GM23338 (cell line): ENCODE data around the gene SPSB4. TPM values are rescaled to one million over a fixed set of nuclear protein-coding genes. Genes with fewer than 3 reads are reported as not detected.

Experiments
- ATAC-seq: fragments of 200-7000 bp; cut with Tn5 transposase; 3 replicates; pipeline ENCODE4 v1.9.1; 2020
- DNase-seq: peaks from one replicate; pipeline ENCODE4 v3.0.0-alpha.2; 2015; ENCODE audit warnings: low spot score
- H2AFZ ChIP-seq: fragments of 200-600 bp; sonication (generic); 2 replicates; pipeline ENCODE4 v1.8.0; 2016; ENCODE audit warnings: antibody characterized with exemption, mild to moderate bottlenecking, moderate library complexity
- H3F3A ChIP-seq: fragments of 200-600 bp; sonication (generic); replicated peaks from 2 replicates; pipeline ENCODE4 v1.8.0; 2017; ENCODE audit warnings: antibody characterized with exemption, mixed run types, low read depth
- H3K27ac ChIP-seq: fragments of 200-600 bp; sonication (generic); 2 replicates; pipeline ENCODE4 v1.6.1; 2016; ENCODE audit warnings: low read depth
- H3K27me3 ChIP-seq: fragments of 200-600 bp; sonication (generic); 2 replicates; pipeline ENCODE4 v1.8.0; 2016; ENCODE audit warnings: mild to moderate bottlenecking, mixed run types, moderate library complexity; ENCODE audit not compliant: insufficient read depth
- H3K36me3 ChIP-seq: fragments of 200-600 bp; sonication (generic); 2 replicates; pipeline ENCODE4 v1.8.0; 2016; ENCODE audit warnings: mild to moderate bottlenecking; ENCODE audit not compliant: insufficient read depth
- H3K4me1 ChIP-seq: fragments of 200-600 bp; sonication (generic); 2 replicates; pipeline ENCODE4 v1.8.0; 2016; ENCODE audit warnings: mild to moderate bottlenecking, moderate library complexity; ENCODE audit not compliant: insufficient read depth
- H3K4me2 ChIP-seq: fragments of 200-600 bp; sonication (generic); 2 replicates; pipeline ENCODE4 v1.7.1; 2017; ENCODE audit warnings: mixed run types
- H3K4me3 ChIP-seq: fragments of 200-600 bp; sonication (generic); 2 replicates; pipeline ENCODE4 v1.6.1; 2016; ENCODE audit warnings: mixed run types
- H3K79me2 ChIP-seq: fragments of 200-600 bp; sonication (generic); replicated peaks from 2 replicates; pipeline ENCODE4 v1.8.0; 2017; ENCODE audit warnings: mild to moderate bottlenecking; ENCODE audit not compliant: insufficient read depth
- H3K9me2 ChIP-seq: fragments of 200-600 bp; sonication (generic); 2 replicates; pipeline ENCODE4 v1.8.0; 2017; ENCODE audit not compliant: insufficient read depth
- H4K20me1 ChIP-seq: fragments of 200-600 bp; sonication (generic); replicated peaks from 2 replicates; pipeline ENCODE4 v1.8.0; 2017; ENCODE audit warnings: mild to moderate bottlenecking; ENCODE audit not compliant: insufficient read depth
- H3K27ac Mint-ChIP-seq: 2 replicates; pipeline ENCODE4 v1.8.0; 2020; ENCODE audit warnings: inconsistent platforms, mild to moderate bottlenecking, moderate library complexity, mixed read lengths
- H3K27me3 Mint-ChIP-seq: 3 replicates; pipeline ENCODE4 v1.8.0; 2022; ENCODE audit warnings: low read depth, mild to moderate bottlenecking, moderate library complexity, mixed read lengths, inconsistent platforms; ENCODE audit not compliant: insufficient read depth, poor library complexity
- H3K36me3 Mint-ChIP-seq: 3 replicates; pipeline ENCODE4 v1.8.0; 2021; ENCODE audit warnings: low read depth, mild to moderate bottlenecking, inconsistent platforms, moderate library complexity, mixed read lengths
- H3K4me1 Mint-ChIP-seq: 3 replicates; pipeline ENCODE4 v1.8.0; 2020; ENCODE audit warnings: mild to moderate bottlenecking, inconsistent platforms, mixed read lengths
- H3K4me3 Mint-ChIP-seq: 3 replicates; pipeline ENCODE4 v1.8.0; 2021; ENCODE audit warnings: moderate library complexity, mild to moderate bottlenecking, inconsistent platforms, mixed read lengths
- H3K9me3 Mint-ChIP-seq: 3 replicates; pipeline ENCODE4 v1.8.0; 2020; ENCODE audit warnings: moderate library complexity, mild to moderate bottlenecking, inconsistent platforms, mixed read lengths
- CTCF ChIP-seq, 2 experiments: fragments of 200-600 bp in 1 of 2; sonication (generic) in 1 of 2; conservative IDR thresholded peaks; 2 replicates each; pipeline versions ENCODE4 v1.5.1 to v1.6.1; 2016 to 2017; ENCODE audit warnings: antibody characterized with exemption in 2 of 2, low read depth in 2 of 2, mild to moderate bottlenecking in 2 of 2, moderate library complexity in 1 of 2
- EZH2 ChIP-seq: fragments of 200-600 bp; sonication (generic); IDR thresholded peaks from one replicate; pipeline ENCODE4 v1.8.0; 2017; ENCODE audit warnings: antibody characterized with exemption, mild to moderate bottlenecking, low read depth; ENCODE audit not compliant: unreplicated experiment
- EZH2phosphoT487 ChIP-seq: fragments of 200-600 bp; sonication (generic); IDR thresholded peaks from one replicate; pipeline ENCODE4 v1.8.1; 2018; ENCODE audit warnings: antibody characterized with exemption; ENCODE audit not compliant: unreplicated experiment
- JUNB ChIP-seq: IDR thresholded peaks from one replicate; pipeline ENCODE4 v1.6.1; 2016; ENCODE audit warnings: antibody characterized with exemption; ENCODE audit not compliant: unreplicated experiment
- STAT1 ChIP-seq: IDR thresholded peaks from one replicate; pipeline ENCODE4 v1.6.1; 2016; ENCODE audit warnings: antibody characterized with exemption; ENCODE audit not compliant: unreplicated experiment
- ZNF462 ChIP-seq: fragments of 250-450 bp; sonication (Bioruptor Pico); IDR thresholded peaks from 2 replicates; pipeline ENCODE4 v1.5.0; 2020; ENCODE audit warnings: mild to moderate bottlenecking, moderate library complexity
- polyA plus RNA-seq: library from polyadenylated mRNA; unstranded; fragments of >200 nt; fragmentation: Nextera tagmentation; extraction: Ambion mirVana; gene quantifications from 2 replicates; pipeline ENCODE4 v1.2.1, GENCODE V29; 2016
- total RNA-seq: library from RNA; depleted of rRNA; stranded (reverse); fragments of >200 nt; shearing (Covaris generic); gene quantifications from 2 replicates; pipeline ENCODE4 v1.2.3, GENCODE V29; 2014

SPSB4 gene
- total and polyA plus RNA-seq, 2 experiments from 2014 or later: 6.7 to 25.9 TPM

- TF ChIP-seq JUNB: no peak
- no peak for TF ChIP-seq CTCF (conservative IDR thresholded peaks at IDR 0.05; ENCODE audit: low read depth in 2 of 2)
These were observed 4.0 kb upstream of the SPSB4 start (continued) for GRCh38 chr3:141047168-141047567.

- ATAC-seq (peak; percentile 9), DNase-seq (peak; percentile 73)
- H3K4me1 ChIP-seq: peaks cover 14% of the 10 kb centered on the region
- H3K36me3 Mint-ChIP-seq: no peaks in the 10 kb centered on the region
- no peak overlapping the region for H3K27ac ChIP-seq
- H3K27ac Mint-ChIP-seq: no peak overlapping the region
- H3K27me3 Mint-ChIP-seq: peaks cover 24% of the 10 kb centered on the region
- H3F3A ChIP-seq: peaks cover 13% of the 10 kb centered on the region; the same call in 1 of the 2 replicates
- peaks cover 26% of the 10 kb centered on the region for H3K4me1 Mint-ChIP-seq
- H2AFZ ChIP-seq: no peak overlapping the region
- H3K79me2 ChIP-seq: peaks cover 15% of the 10 kb centered on the region
- TF ChIP-seq CTCF (conservative IDR thresholded peaks at IDR 0.05; ENCODE audit: low read depth in 2 of 2) (peak; percentile 66 to 71), EZH2 (no peak)
- no peaks in the 10 kb centered on the region for H3K36me3 ChIP-seq
- no peaks in the 10 kb centered on the region for H4K20me1 ChIP-seq
- no peak overlapping the region for H3K4me2 ChIP-seq
- no peak overlapping the region for H3K4me3 Mint-ChIP-seq
- no peaks in the 10 kb centered on the region; the same call in 2 of the 3 replicates for H3K9me3 Mint-ChIP-seq
- peaks cover 42% of the 10 kb centered on the region for H3K27me3 ChIP-seq
- no peaks in the 10 kb centered on the region for H3K9me2 ChIP-seq
- no peak overlapping the region for H3K4me3 ChIP-seq
These were observed 1.5 kb upstream of the SPSB4 start for GRCh38 chr3:141049681-141050080.

- Histone ChIP-seq H3K79me2 (peaks cover 25% of the 10 kb centered on the region), H2AFZ (peak overlapping the region; percentile 94), H3K27me3 (peaks cover 42% of the 10 kb centered on the region), H3K4me2 (peak overlapping the region; percentile 100), H3K27ac (no peak overlapping the region), H3K4me1 (peaks cover 3% of the 10 kb centered on the region; the same call in 1 of the 2 replicates), H4K20me1 (no peaks in the 10 kb centered on the region; the same call in 1 of the 2 replicates), H3K36me3 (no peaks in the 10 kb centered on the region), H3K4me3 (peak overlapping the region; percentile 99), H3F3A (peaks cover 13% of the 10 kb centered on the region; the same call in 1 of the 2 replicates), H3K9me2 (no peaks in the 10 kb centered on the region)
- peak; percentile 73 for DNase-seq
- Mint-ChIP-seq H3K4me3 (peak overlapping the region; percentile 93), H3K9me3 (no peaks in the 10 kb centered on the region; the same call in 2 of the 3 replicates), H3K36me3 (no peaks in the 10 kb centered on the region; the same call in 2 of the 3 replicates), H3K27me3 (peaks cover 29% of the 10 kb centered on the region), H3K27ac (no peak overlapping the region), H3K4me1 (peaks cover 20% of the 10 kb centered on the region)
- ATAC-seq: peak; percentile 47
- no peak for TF ChIP-seq JUNB
- TF ChIP-seq EZH2phosphoT487: no peak
- TF ChIP-seq STAT1: no peak
- no peak for TF ChIP-seq ZNF462 (CRISPR knock-in tag)
These were observed 475 bp downstream of the SPSB4 start for GRCh38 chr3:141051443-141052200.
